ENCODE data around the gene PRDM16. TPM values are rescaled to one million over a fixed set of nuclear protein-coding genes. Genes with fewer than 3 reads are reported as not detected.
A peak's percentile ranks its signal among the peaks of the same experiment; 100 is the strongest.

PRDM16 gene
- total and polyA plus RNA-seq, 2 of the 13 experiments (the other 11 are each of a cell fraction or from before 2014, with no cell fraction given): 0.15 to 0.81 TPM

DNA sequence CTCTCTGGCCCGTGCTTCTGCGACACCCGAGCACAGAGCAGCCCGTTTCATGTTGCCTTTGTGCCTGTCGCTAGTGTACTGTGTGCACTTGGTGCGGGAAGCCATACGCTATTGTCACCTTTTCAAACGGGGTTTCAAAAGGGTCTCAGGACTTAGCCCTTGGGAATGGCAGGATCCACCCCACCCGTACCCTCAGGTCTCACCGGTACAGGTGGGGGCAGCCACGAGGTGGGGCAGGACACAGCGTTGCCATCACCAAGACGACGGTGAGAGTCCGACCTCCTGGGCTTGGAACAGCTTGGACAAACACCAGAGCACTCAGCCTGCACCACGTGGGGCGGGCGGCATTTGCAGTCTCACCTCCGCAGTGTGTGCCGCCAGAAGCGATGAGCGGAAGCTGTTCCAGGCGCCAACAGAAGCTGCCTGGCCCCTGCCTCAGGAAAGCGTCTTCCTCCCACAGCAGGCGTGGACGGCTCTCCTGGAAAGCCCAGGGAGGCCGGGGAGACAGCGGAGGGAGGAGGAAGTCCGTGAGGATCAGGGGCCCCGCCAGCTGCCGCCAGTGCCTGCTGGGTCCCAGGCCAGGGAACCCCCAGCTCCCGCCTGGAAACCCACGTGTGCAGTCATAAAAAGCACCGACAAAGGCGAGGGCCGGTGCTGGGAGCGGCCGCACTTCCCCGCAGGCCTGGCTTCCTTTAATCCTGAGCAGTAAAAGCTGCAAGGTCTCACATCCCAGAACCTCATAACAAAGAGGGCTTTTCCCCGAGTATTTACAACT lies 254.2 kb downstream of the PRDM16 start (continued):
- TF ChIP-seq, protein P1, sequence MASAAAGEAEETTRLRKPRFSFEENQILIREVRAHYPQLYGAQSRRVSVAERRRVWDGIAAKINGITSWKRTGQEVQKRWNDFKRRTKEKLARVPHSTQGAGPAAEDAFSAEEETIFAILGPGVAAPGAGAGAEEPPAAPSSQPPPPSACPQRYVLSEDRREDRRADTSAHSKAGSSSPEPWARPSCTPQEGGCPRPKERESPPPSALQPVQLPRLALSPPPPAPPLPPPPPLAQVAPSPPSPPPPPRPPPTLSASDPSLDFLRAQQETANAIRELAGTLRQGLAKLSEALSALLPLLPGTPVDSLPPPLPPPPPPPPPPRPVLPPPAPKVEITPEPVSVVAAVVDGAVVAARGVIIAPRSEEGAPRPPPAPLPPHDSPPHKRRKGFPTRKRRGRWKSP (CRISPR knock-in tag; IDR thresholded peaks at IDR 0.05): no peak
- 0 out of 2 replicates have a peak, but pooled peaks have one; percentile 49 for TF ChIP-seq NKX3-1 (CRISPR knock-in tag; IDR thresholded peaks at IDR 0.05)
- peak; percentile 100 for TF ChIP-seq ZBTB38 (CRISPR knock-in tag; IDR thresholded peaks at IDR 0.05)
- TF ChIP-seq ZNF883 (CRISPR knock-in tag; IDR thresholded peaks at IDR 0.05; ENCODE audit: not compliant biosample characterization): no peak
- TF ChIP-seq, protein P2, sequence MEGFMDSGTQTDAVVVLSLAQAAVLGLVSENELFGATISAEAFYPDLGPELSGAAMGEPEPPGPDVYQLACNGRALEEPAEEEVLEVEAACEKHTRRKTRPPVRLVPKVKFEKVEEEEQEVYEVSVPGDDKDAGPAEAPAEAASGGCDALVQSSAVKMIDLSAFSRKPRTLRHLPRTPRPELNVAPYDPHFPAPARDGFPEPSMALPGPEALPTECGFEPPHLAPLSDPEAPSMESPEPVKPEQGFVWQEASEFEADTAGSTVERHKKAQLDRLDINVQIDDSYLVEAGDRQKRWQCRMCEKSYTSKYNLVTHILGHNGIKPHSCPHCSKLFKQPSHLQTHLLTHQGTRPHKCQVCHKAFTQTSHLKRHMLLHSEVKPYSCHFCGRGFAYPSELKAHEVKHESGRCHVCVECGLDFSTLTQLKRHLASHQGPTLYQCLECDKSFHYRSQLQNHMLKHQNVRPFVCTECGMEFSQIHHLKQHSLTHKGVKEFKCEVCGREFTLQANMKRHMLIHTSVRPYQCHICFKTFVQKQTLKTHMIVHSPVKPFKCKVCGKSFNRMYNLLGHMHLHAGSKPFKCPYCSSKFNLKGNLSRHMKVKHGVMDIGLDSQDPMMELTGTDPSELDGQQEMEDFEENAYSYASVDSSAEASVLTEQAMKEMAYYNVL (CRISPR knock-in tag; IDR thresholded peaks at IDR 0.05; ENCODE audit: borderline replicate concordance): peak; percentile 42; the same call in 1 of the 2 replicates
- TF ChIP-seq NCOA2 (CRISPR knock-in tag; IDR thresholded peaks at IDR 0.05): 0 out of 2 replicates have a peak, but pooled peaks have one; percentile 18
- TF ChIP-seq SAFB2 (CRISPR knock-in tag; IDR thresholded peaks at IDR 0.05; ENCODE audit: borderline replicate concordance, low read depth): 0 out of 2 replicates have a peak, but pooled peaks have one; percentile 68
- TF ChIP-seq, protein P3, sequence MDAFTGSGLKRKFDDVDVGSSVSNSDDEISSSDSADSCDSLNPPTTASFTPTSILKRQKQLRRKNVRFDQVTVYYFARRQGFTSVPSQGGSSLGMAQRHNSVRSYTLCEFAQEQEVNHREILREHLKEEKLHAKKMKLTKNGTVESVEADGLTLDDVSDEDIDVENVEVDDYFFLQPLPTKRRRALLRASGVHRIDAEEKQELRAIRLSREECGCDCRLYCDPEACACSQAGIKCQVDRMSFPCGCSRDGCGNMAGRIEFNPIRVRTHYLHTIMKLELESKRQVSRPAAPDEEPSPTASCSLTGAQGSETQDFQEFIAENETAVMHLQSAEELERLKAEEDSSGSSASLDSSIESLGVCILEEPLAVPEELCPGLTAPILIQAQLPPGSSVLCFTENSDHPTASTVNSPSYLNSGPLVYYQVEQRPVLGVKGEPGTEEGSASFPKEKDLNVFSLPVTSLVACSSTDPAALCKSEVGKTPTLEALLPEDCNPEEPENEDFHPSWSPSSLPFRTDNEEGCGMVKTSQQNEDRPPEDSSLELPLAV (CRISPR knock-in tag; conservative IDR thresholded peaks at IDR 0.05; ENCODE audit: low read depth): no peak
- TF ChIP-seq ZNF547 (CRISPR knock-in tag; IDR thresholded peaks at IDR 0.05): peak; percentile 42; the same call in 1 of the 2 replicates
- TF ChIP-seq TAF1 (CRISPR knock-in tag; IDR thresholded peaks at IDR 0.05): no peak
- no peak for TF ChIP-seq ESRRA (CRISPR knock-in tag; IDR thresholded peaks at IDR 0.05; ENCODE audit: low read depth)
- TF ChIP-seq, protein P4, sequence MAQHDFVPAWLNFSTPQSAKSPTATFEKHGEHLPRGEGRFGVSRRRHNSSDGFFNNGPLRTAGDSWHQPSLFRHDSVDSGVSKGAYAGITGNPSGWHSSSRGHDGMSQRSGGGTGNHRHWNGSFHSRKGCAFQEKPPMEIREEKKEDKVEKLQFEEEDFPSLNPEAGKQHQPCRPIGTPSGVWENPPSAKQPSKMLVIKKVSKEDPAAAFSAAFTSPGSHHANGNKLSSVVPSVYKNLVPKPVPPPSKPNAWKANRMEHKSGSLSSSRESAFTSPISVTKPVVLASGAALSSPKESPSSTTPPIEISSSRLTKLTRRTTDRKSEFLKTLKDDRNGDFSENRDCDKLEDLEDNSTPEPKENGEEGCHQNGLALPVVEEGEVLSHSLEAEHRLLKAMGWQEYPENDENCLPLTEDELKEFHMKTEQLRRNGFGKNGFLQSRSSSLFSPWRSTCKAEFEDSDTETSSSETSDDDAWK (CRISPR knock-in tag; IDR thresholded peaks at IDR 0.05): no peak
- no peak for TF ChIP-seq ZNF484 (CRISPR knock-in tag; IDR thresholded peaks at IDR 0.05; ENCODE audit: borderline replicate concordance, low read depth)
- no peak for TF ChIP-seq TOE1 (CRISPR knock-in tag; IDR thresholded peaks at IDR 0.05)
- no peak for TF ChIP-seq CHD2 (IDR thresholded peaks at IDR 0.05; ENCODE audit: low read depth, low read length)
- peak; percentile 73; the same call in 1 of the 2 replicates for TF ChIP-seq ZNF468 (CRISPR knock-in tag; IDR thresholded peaks at IDR 0.05)
- TF ChIP-seq EP300 (IDR thresholded peaks at IDR 0.05; ENCODE audit: low read depth in 2 of 2, low read length in 2 of 2): no peak
- no peak for TF ChIP-seq EP300 (CRISPR knock-in tag; IDR thresholded peaks at IDR 0.05; ENCODE audit: borderline replicate concordance)
- no peak for TF ChIP-seq MZF1 (CRISPR knock-in tag; IDR thresholded peaks at IDR 0.05; ENCODE audit: borderline replicate concordance)
- TF ChIP-seq FOXJ3 (CRISPR knock-in tag; IDR thresholded peaks at IDR 0.05; ENCODE audit: borderline replicate concordance): no peak
- TF ChIP-seq, protein P5, sequence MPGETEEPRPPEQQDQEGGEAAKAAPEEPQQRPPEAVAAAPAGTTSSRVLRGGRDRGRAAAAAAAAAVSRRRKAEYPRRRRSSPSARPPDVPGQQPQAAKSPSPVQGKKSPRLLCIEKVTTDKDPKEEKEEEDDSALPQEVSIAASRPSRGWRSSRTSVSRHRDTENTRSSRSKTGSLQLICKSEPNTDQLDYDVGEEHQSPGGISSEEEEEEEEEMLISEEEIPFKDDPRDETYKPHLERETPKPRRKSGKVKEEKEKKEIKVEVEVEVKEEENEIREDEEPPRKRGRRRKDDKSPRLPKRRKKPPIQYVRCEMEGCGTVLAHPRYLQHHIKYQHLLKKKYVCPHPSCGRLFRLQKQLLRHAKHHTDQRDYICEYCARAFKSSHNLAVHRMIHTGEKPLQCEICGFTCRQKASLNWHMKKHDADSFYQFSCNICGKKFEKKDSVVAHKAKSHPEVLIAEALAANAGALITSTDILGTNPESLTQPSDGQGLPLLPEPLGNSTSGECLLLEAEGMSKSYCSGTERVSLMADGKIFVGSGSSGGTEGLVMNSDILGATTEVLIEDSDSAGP (CRISPR knock-in tag; IDR thresholded peaks at IDR 0.05; ENCODE audit: borderline replicate concordance): peak; percentile 56
